H1 (cell line): ENCODE data around the gene C9orf50. TPM values are rescaled to one million over a fixed set of nuclear protein-coding genes. Genes with fewer than 3 reads are reported as not detected.

Experiments used
- CTCF ChIA-PET: fragments of 300-600 bp; sonication (Branson Sonifier 250); formaldehyde crosslinking; loops from one replicate; lab custom pipeline; 2021; ENCODE audit not compliant: partially characterized antibody; lab: Charles Lee
- POLR2A ChIA-PET: fragments of 300-600 bp; sonication (Branson Sonifier 250); formaldehyde crosslinking; loops from one replicate; lab custom pipeline; 2021; ENCODE audit warnings: inconsistent platforms; ENCODE audit not compliant: partially characterized antibody; lab: Charles Lee
- DNase-seq, 2 experiments: peaks; one replicate each; pipeline versions ENCODE4 v3.0.0 to v3.0.0-alpha.2; 2010 to 2022; ENCODE audit warnings: low spot score in 2 of 2, low read depth in 1 of 2, mixed read lengths in 1 of 2
- FAIRE-seq: peaks from 2 replicates; lab custom pipeline; 2011; peaks lifted over from hg19 to GRCh38; lab: Jason Lieb, UNC
- H2AFZ ChIP-seq: 2 replicates; pipeline ENCODE4 v1.8.1; 2012; ENCODE audit warnings: low read length, inconsistent platforms
- H2AK5ac ChIP-seq: 2 replicates; pipeline ENCODE4 v1.6.1; 2013; ENCODE audit warnings: low read depth, low read length
- H2BK120ac ChIP-seq: replicated peaks from 2 replicates; pipeline ENCODE3; 2013; ENCODE audit warnings: low read depth, low read length, inconsistent platforms
- H2BK12ac ChIP-seq: 2 replicates; pipeline ENCODE4 v1.6.1; 2013; ENCODE audit warnings: low read depth, low read length
- H2BK15ac ChIP-seq: 2 replicates; pipeline ENCODE4 v1.6.1; 2013; ENCODE audit warnings: low read length
- H2BK20ac ChIP-seq: 2 replicates; pipeline ENCODE4 v1.6.1; 2013; ENCODE audit warnings: low read length
- H2BK5ac ChIP-seq: 2 replicates; pipeline ENCODE4 v1.6.1; 2013; ENCODE audit warnings: low read depth, low read length
- H3K14ac ChIP-seq: 2 replicates; pipeline ENCODE4 v1.6.1; 2013; ENCODE audit warnings: inconsistent platforms; ENCODE audit not compliant: insufficient read length
- H3K18ac ChIP-seq: 2 replicates; pipeline ENCODE4 v1.6.1; 2013; ENCODE audit warnings: low read length; ENCODE audit errors: extremely low read depth
- H3K23ac ChIP-seq: 2 replicates; pipeline ENCODE4 v1.6.1; 2013; ENCODE audit warnings: inconsistent platforms; ENCODE audit not compliant: insufficient read length
- H3K23me2 ChIP-seq: 2 replicates; pipeline ENCODE4 v1.6.1; 2013; ENCODE audit warnings: low read depth, low read length
- H3K27ac ChIP-seq: 2 replicates; pipeline ENCODE4 v1.6.1; 2011; ENCODE audit warnings: low read depth, low read length, inconsistent platforms
- H3K27me3 ChIP-seq, 4 experiments: replicated peaks in 1 of 4; 1 replicate in 1 of 4; 2 replicates in 3 of 4; pipeline versions ENCODE4 v1.6.1 to v1.8.1; 2011 to 2013; ENCODE audit warnings: low read length in 3 of 4, mild to moderate bottlenecking in 3 of 4, inconsistent platforms in 2 of 4, mixed read lengths in 2 of 4, moderate library complexity in 1 of 4; ENCODE audit not compliant: control insufficient read depth in 3 of 4, insufficient read depth in 3 of 4; ENCODE audit errors: extremely low read depth in 1 of 4
- H3K36me3 ChIP-seq, 4 experiments: 2 replicates each; pipeline versions ENCODE4 v1.6.1 to v1.8.1; 2011 to 2013; ENCODE audit warnings: mild to moderate bottlenecking in 4 of 4, low read length in 3 of 4, moderate library complexity in 2 of 4, control low read depth in 1 of 4, inconsistent platforms in 1 of 4; ENCODE audit not compliant: insufficient read depth in 4 of 4, control insufficient read depth in 2 of 4
- H3K4ac ChIP-seq: replicated peaks from 2 replicates; pipeline ENCODE3; 2013; ENCODE audit warnings: low read length, low read depth, mixed read lengths, inconsistent platforms; ENCODE audit not compliant: insufficient read length
- H3K4me1 ChIP-seq, 4 experiments: replicated peaks in 1 of 4; 1 replicate in 1 of 4; 2 replicates in 3 of 4; pipeline versions ENCODE4 v1.6.1 to v1.8.1; 2011 to 2013; ENCODE audit warnings: low read length in 3 of 4, inconsistent platforms in 2 of 4, mixed read lengths in 1 of 4; ENCODE audit not compliant: insufficient read depth in 4 of 4, control insufficient read depth in 3 of 4
- H3K4me2 ChIP-seq, 2 experiments: 2 replicates each; pipeline versions ENCODE4 v1.6.1 to v1.8.1; 2011 to 2013; ENCODE audit warnings: low read depth in 2 of 2, low read length in 2 of 2, control low read depth in 1 of 2, inconsistent platforms in 1 of 2, mild to moderate bottlenecking in 1 of 2; ENCODE audit not compliant: insufficient read depth in 1 of 2
- H3K4me3 ChIP-seq, 4 experiments: fragments of 200-600, 300-600 bp in 1 of 4; sonication (generic), shearing (Covaris generic), sonication (Bioruptor Twin) in 1 of 4; 2 replicates each; pipeline versions ENCODE4 v1.5.1 to v1.8.1; 2011 to 2016; ENCODE audit warnings: low read length in 4 of 4, low read depth in 3 of 4, control low read depth in 2 of 4, inconsistent platforms in 2 of 4, mild to moderate bottlenecking in 2 of 4, mixed read lengths in 1 of 4, moderate library complexity in 1 of 4; ENCODE audit not compliant: insufficient read depth in 2 of 4; ENCODE audit errors: extremely low read depth in 1 of 4
- H3K56ac ChIP-seq: replicated peaks from 2 replicates; pipeline ENCODE3; 2013; ENCODE audit warnings: low read depth, mild to moderate bottlenecking, mixed read lengths, low read length, inconsistent platforms; ENCODE audit not compliant: insufficient read length
- H3K79me1 ChIP-seq: 2 replicates; pipeline ENCODE4 v1.6.1; 2013; ENCODE audit warnings: low read depth, low read length, control low read depth
- H3K79me2 ChIP-seq, 2 experiments: 2 replicates each; pipeline versions ENCODE4 v1.6.1 to v1.8.1; 2012 to 2013; ENCODE audit warnings: low read length in 2 of 2, mild to moderate bottlenecking in 2 of 2, inconsistent platforms in 1 of 2; ENCODE audit not compliant: insufficient read depth in 2 of 2, control insufficient read depth in 1 of 2
- H3K9ac ChIP-seq, 4 experiments: replicated peaks in 1 of 4; 1 replicate in 1 of 4; 2 replicates in 3 of 4; pipeline versions ENCODE4 v1.6.1 to v1.8.1; 2011 to 2013; ENCODE audit warnings: low read depth in 3 of 4, low read length in 3 of 4, control low read depth in 2 of 4, mild to moderate bottlenecking in 2 of 4, moderate library complexity in 2 of 4, inconsistent platforms in 1 of 4; ENCODE audit errors: extremely low read depth in 1 of 4
- H3K9me3 ChIP-seq, 2 experiments: 2 replicates each; pipeline versions ENCODE4 v1.6.1 to v1.8.1; 2012 to 2013; ENCODE audit warnings: mild to moderate bottlenecking in 2 of 2, moderate library complexity in 2 of 2, control low read depth in 1 of 2, inconsistent platforms in 1 of 2, low read depth in 1 of 2, low read length in 1 of 2, mixed read lengths in 1 of 2; ENCODE audit not compliant: insufficient read depth in 2 of 2
- H4K20me1 ChIP-seq, 2 experiments: replicated peaks in 1 of 2; 2 replicates each; pipeline versions ENCODE3 to v1.8.1; 2011 to 2013; ENCODE audit warnings: inconsistent platforms in 2 of 2, low read length in 2 of 2, mild to moderate bottlenecking in 1 of 2; ENCODE audit not compliant: insufficient read depth in 2 of 2, control insufficient read depth in 1 of 2
- H4K5ac ChIP-seq: 2 replicates; pipeline ENCODE4 v1.6.1; 2013; ENCODE audit warnings: low read length, low read depth, mixed read lengths, inconsistent platforms; ENCODE audit not compliant: insufficient read length
- H4K8ac ChIP-seq: 2 replicates; pipeline ENCODE4 v1.8.0; 2013; ENCODE audit warnings: mild to moderate bottlenecking, moderate library complexity, low read length, inconsistent platforms; ENCODE audit not compliant: insufficient read depth; ENCODE audit errors: extremely low read depth
- H4K91ac ChIP-seq: replicated peaks from 2 replicates; pipeline ENCODE3; 2013; ENCODE audit warnings: low read length, mixed read lengths, inconsistent platforms; ENCODE audit not compliant: insufficient read length
- CHD2 ChIP-seq: IDR thresholded peaks from 2 replicates; pipeline ENCODE4 v1.6.1; 2012; ENCODE audit warnings: low read length, improper control_type of control experiment
- KDM4A ChIP-seq: IDR thresholded peaks from one replicate; pipeline ENCODE4 v1.7.1; 2012; ENCODE audit warnings: low read depth, mild to moderate bottlenecking, moderate library complexity, low read length, inconsistent platforms; ENCODE audit not compliant: severe bottlenecking
- RXRA ChIP-seq: IDR thresholded peaks from 2 replicates; pipeline ENCODE4 v1.6.1; 2011; ENCODE audit warnings: low read depth, mild to moderate bottlenecking, low read length, moderate library complexity; ENCODE audit not compliant: insufficient read depth
- SIX5 ChIP-seq: IDR thresholded peaks from 2 replicates; pipeline ENCODE4 v1.6.1; 2011; ENCODE audit warnings: mild to moderate bottlenecking, low read depth, low read length
- SRF ChIP-seq: IDR thresholded peaks from 2 replicates; pipeline ENCODE4 v1.6.1; 2011; ENCODE audit warnings: mild to moderate bottlenecking, low read depth, low read length, moderate library complexity
- SUZ12 ChIP-seq: fragments of 200-600 bp; sonication (generic); IDR thresholded peaks from 2 replicates; pipeline ENCODE4 v1.6.1; 2012; ENCODE audit warnings: mild to moderate bottlenecking, inconsistent platforms, low read length, moderate library complexity, mixed read lengths
- TAF1 ChIP-seq: IDR thresholded peaks from 2 replicates; pipeline ENCODE4 v1.6.1; 2011; ENCODE audit warnings: mild to moderate bottlenecking, low read depth, low read length
- WGBS, 2 experiments: shearing (Covaris generic) in 1 of 2; methylation state at CpG; one replicate each; pipeline versions ENCODE4 v1.1.6 to v1.1.7; 2013 to 2015; ENCODE audit warnings: low lambda C conversion rate in 2 of 2, mixed read lengths in 2 of 2, inconsistent platforms in 1 of 2, low coverage in 1 of 2, missing lambda C conversion rate in 1 of 2; ENCODE audit not compliant: insufficient replicate concordance in 2 of 2, insufficient coverage in 1 of 2, insufficient read length in 1 of 2; ENCODE audit errors: extremely low coverage in 1 of 2, missing lambda C conversion rate in 1 of 2; 5-methylcytosine and 5-hydroxymethylcytosine counted together
- polyA plus RNA-seq, 7 experiments: library from polyadenylated mRNA; depleted of rRNA in 3 of 7; stranded (reverse) in 5 of 7; unstranded in 2 of 7; fragments of >200 nt in 5 of 7; fragments of 200-250 nt in 2 of 7; gene quantifications; 1 replicate in 5 of 7; 2 replicates in 1 of 7; 4 replicates in 1 of 7; pipeline versions ENCODE4 v1.2.1 to v1.2.3, GENCODE V29; 2011 to 2013; ENCODE audit warnings: missing spikeins in 2 of 7, mixed read lengths in 2 of 7
- total RNA-seq: library from RNA; stranded (reverse); fragmentation: NEBNext Ultra II Directional; extraction: Animal tissue kit (Norgen Biotek cat#: 25700); gene quantifications from 2 replicates; pipeline ENCODE4 v1.2.1, GENCODE V29; 2021
- TF ChIP-seq, protein P1 (sequence below): IDR thresholded peaks from 2 replicates; pipeline ENCODE4 v1.6.1; 2011; ENCODE audit warnings: low read length, improper control_type of control experiment

The C9orf50 gene
- total and polyA plus RNA-seq, 2 of the 8 experiments (the other 6 are each of a cell fraction or from before 2014, with no cell fraction given), result not detected

DNA sequence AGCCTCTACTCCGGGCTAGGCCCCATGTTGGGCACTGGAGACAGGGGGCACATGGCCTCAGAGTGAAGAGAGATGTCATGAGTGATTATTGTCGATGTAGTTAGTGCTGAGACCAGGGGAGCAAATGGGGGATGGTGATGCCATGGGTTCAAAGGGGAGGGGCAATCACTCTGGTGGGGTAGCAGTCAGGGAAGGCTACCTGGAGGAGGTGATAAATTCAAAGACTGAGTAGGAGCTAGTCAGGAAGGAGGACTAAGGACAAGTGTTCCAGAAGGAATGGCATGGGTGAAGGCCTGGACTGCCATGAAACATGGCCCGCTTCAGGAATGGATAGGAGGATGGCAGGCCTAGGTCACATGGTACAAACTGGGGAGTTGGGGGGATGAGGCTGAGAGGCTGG lies 41.6 kb downstream of the C9orf50 start:
- WGBS, 2 experiments, result 86% methylated on average over 3 of the region's 3 CpGs; no CpG with 5 or more reads in 1 of the 2 experiments

More for the DNA sequence above, 41.6 kb downstream of the C9orf50 start:
- no peak overlapping the region for H3K18ac ChIP-seq
- no peak overlapping the region for H2BK15ac ChIP-seq
- no peak overlapping the region for H3K4ac ChIP-seq
- H3K4me3 ChIP-seq, result no peak overlapping the region
- no peaks in the 10 kb centered on the region for H3K79me2 ChIP-seq
- no peaks in the 10 kb centered on the region for H3K27me3 ChIP-seq
- peaks cover 0 to 6% of the 10 kb centered on the region in 2 experiments for H4K20me1 ChIP-seq
- H3K23me2 ChIP-seq, result peaks cover 6% of the 10 kb centered on the region; the same call in 1 of the 2 replicates
- no peak overlapping the region for H3K27ac ChIP-seq
- no peaks in the 10 kb centered on the region for H3K79me1 ChIP-seq
- no peaks in the 10 kb centered on the region for H3K9me3 ChIP-seq
- POLR2A ChIA-PET, result interaction anchor here (1.2 kb wide), 2 partner anchors 9 to 17 kb away, joined by 5 read pairs; no protein-coding TSS in a partner anchor
- H2BK5ac ChIP-seq, result no peak overlapping the region
- no peak overlapping the region for H2BK120ac ChIP-seq
- DNase-seq (no peak), FAIRE-seq (no peak)
- CTCF ChIA-PET, result interaction anchor here (1.1 to 1.5 kb wide), 2 partner anchors 10 kb away, joined by 3 to 10 read pairs; no protein-coding TSS in a partner anchor
- H3K23ac ChIP-seq, result no peak overlapping the region
- H3K9ac ChIP-seq, result no peak overlapping the region
- H4K5ac ChIP-seq, result no peak overlapping the region
- H3K4me1 ChIP-seq, result peaks cover 0 to 2% (median 0%) of the 10 kb centered on the region in 4 experiments; a peak in 2 of 7 replicates
- H4K8ac ChIP-seq, result no peak overlapping the region
- H2BK20ac ChIP-seq, result no peak overlapping the region
- no peak for TF ChIP-seq TAF1
- no peak for TF ChIP-seq CHD2
- TF ChIP-seq KDM4A, result no peak
- TF ChIP-seq RXRA, result no peak
- TF ChIP-seq SRF, result no peak
- TF ChIP-seq SUZ12, result no peak
- TF ChIP-seq SIX5, result no peak
- TF ChIP-seq, protein P1, sequence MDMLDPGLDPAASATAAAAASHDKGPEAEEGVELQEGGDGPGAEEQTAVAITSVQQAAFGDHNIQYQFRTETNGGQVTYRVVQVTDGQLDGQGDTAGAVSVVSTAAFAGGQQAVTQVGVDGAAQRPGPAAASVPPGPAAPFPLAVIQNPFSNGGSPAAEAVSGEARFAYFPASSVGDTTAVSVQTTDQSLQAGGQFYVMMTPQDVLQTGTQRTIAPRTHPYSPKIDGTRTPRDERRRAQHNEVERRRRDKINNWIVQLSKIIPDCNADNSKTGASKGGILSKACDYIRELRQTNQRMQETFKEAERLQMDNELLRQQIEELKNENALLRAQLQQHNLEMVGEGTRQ, result no peak
- no peak overlapping the region for H2BK12ac ChIP-seq
- no peak overlapping the region for H3K4me2 ChIP-seq
- H3K56ac ChIP-seq, result no peak overlapping the region
- no peak overlapping the region for H4K91ac ChIP-seq
- H2AK5ac ChIP-seq, result no peak overlapping the region
- no peak overlapping the region for H3K14ac ChIP-seq
- no peak overlapping the region for H2AFZ ChIP-seq
- H3K36me3 ChIP-seq, result no peaks in the 10 kb centered on the region
